ENCODE data around the gene D2HGDH. TPM values are rescaled to one million over a fixed set of nuclear protein-coding genes. Genes with fewer than 3 reads are reported as not detected.

Gene D2HGDH
- total and polyA plus RNA-seq, 2 of the 8 experiments (the other 6 are each of a cell fraction or from before 2014, with no cell fraction given) = 3.4 to 8.1 TPM

DNA sequence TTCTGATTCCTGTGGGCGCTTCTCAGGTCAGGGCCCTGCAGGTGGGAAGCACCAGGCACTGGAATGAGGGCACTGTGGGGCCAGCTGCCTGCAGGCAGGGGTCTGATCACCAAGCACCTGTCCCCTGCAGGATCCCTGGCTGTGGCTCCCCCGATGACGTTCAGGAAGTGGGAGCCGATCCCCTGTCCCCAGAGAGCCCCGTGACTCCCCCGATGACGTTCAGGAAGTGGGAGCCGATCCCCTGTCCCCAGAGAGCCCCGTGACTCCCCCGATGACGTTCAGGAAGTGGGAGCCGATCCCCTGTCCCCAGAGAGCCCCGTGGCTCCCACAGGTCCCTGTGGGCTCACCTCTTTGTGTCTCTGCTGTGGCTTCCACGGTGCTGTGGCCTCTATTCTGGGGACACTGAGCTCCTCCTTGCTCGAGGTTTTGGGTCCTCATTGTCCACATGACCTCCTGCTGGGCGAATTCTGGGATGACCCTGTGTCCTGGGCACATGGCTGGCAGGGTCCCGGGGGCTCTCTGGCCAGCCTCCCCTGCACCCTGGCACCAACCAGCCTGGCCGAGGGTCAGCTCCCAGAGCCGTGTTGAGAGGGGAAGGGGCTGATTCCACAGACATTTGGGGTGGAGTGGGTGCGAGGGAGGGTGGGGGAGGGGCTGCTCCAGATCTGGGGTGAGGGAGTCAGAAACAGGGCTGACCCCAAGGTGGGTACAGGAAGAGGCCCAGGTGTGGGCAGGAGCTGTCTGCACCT lies 79.4 kb downstream of the D2HGDH start (continued):
- no peak for TF ChIP-seq SIRT6 (IDR thresholded peaks at IDR 0.05; ENCODE audit: low read length)
- no peak for TF ChIP-seq HDAC6 (IDR thresholded peaks at IDR 0.05; ENCODE audit: low read depth, low read length)
- no peak for TF ChIP-seq MAX (IDR thresholded peaks at IDR 0.05)
- TF ChIP-seq TAF1 (IDR thresholded peaks at IDR 0.05; ENCODE audit: low read depth, low read length) = no peak
- no peak for TF ChIP-seq TAF7 (optimal IDR thresholded peaks at IDR 0.05; ENCODE audit: borderline replicate concordance, low read depth, low read length)
- no peak for TF ChIP-seq HDAC2 (IDR thresholded peaks at IDR 0.05; ENCODE audit: borderline replicate concordance in 1 of 2, low read depth in 2 of 2, low read length in 2 of 2)
- no peak for TF ChIP-seq RFX5 (IDR thresholded peaks at IDR 0.05; ENCODE audit: borderline replicate concordance, low read depth, low read length)
- no peak for TF ChIP-seq TCF12 (IDR thresholded peaks at IDR 0.05; ENCODE audit: low read depth, low read length)
